ENCODE measurements around the gene KRT84. TPM values are rescaled to one million over a fixed set of nuclear protein-coding genes. Genes with fewer than 3 reads are reported as not detected.

The KRT84 gene
- polyA plus RNA-seq, 3 donors = not detected

- no peak for DNase-seq (ENCODE audit: extremely low read depth in 1 of 11, low read depth in 9 of 11, low spot score in 4 of 11)
Measured at GRCh38 chr12:52327830-52328500, 57.5 kb downstream of the KRT84 start.

Other genes with a start within 250 kb of the KRT84 start
- 1 to 10 TPM in 1 of 3 donors, under 1 TPM in 2; 0.52 to 1.8 (median 0.87) TPM for gene KRT80, start 193.6 kb downstream of the KRT84 start, polyA plus RNA-seq (ENCODE audit: insufficient read length in 3 of 3)
- gene KRT7, start 152.4 kb downstream of the KRT84 start, polyA plus RNA-seq (ENCODE audit: insufficient read length in 3 of 3) = 10 to 100 TPM; 37.4 to 64.1 (median 42.0) TPM
- not detected for gene KRT86, start 111.0 kb downstream of the KRT84 start, polyA plus RNA-seq (ENCODE audit: insufficient read length in 3 of 3)
- not detected for gene KRT81, start 94.1 kb downstream of the KRT84 start, polyA plus RNA-seq (ENCODE audit: insufficient read length in 3 of 3)
- not detected for gene KRT83, start 64.3 kb downstream of the KRT84 start, polyA plus RNA-seq (ENCODE audit: insufficient read length in 3 of 3)
- gene KRT85, start 18.2 kb downstream of the KRT84 start, polyA plus RNA-seq (ENCODE audit: insufficient read length in 3 of 3) = not detected
- gene KRT82, start 20.7 kb upstream of the KRT84 start, polyA plus RNA-seq (ENCODE audit: insufficient read length in 3 of 3) = not detected
- gene KRT75, start 48.7 kb upstream of the KRT84 start, polyA plus RNA-seq (ENCODE audit: insufficient read length in 3 of 3) = not detected
- gene KRT6B, start 66.5 kb upstream of the KRT84 start, polyA plus RNA-seq (ENCODE audit: insufficient read length in 3 of 3) = not detected
- not detected for gene KRT6C, start 88.2 kb upstream of the KRT84 start, polyA plus RNA-seq (ENCODE audit: insufficient read length in 3 of 3)
- not detected for gene KRT6A, start 107.6 kb upstream of the KRT84 start, polyA plus RNA-seq (ENCODE audit: insufficient read length in 3 of 3)
- gene KRT5, start 134.7 kb upstream of the KRT84 start, polyA plus RNA-seq (ENCODE audit: insufficient read length in 3 of 3) = under 1 TPM; 0.24 to 0.33 (median 0.27) TPM
- not detected for gene KRT71, start 167.5 kb upstream of the KRT84 start, polyA plus RNA-seq (ENCODE audit: insufficient read length in 3 of 3)
- gene KRT74, start 188.2 kb upstream of the KRT84 start, polyA plus RNA-seq (ENCODE audit: insufficient read length in 3 of 3) = not detected
- gene KRT72, start 215.8 kb upstream of the KRT84 start, polyA plus RNA-seq (ENCODE audit: insufficient read length in 3 of 3) = under 1 TPM in 1 of 3 donors, not detected in 2; 0.12 TPM
- under 1 TPM in 1 of 3 donors, not detected in 2; 0.04 TPM for gene KRT73, start 232.9 kb upstream of the KRT84 start, polyA plus RNA-seq (ENCODE audit: insufficient read length in 3 of 3)